GM12891 (cell line): Measurements from ENCODE around the gene WDFY2.

ENCODE experiments used
- POLR2A ChIP-seq: IDR thresholded peaks from 2 replicates; pipeline ENCODE4 v1.6.1; 2011; ENCODE audit warnings: low read depth, low read length, control low read depth
- POLR2AphosphoS5 ChIP-seq: IDR thresholded peaks from 2 replicates; pipeline ENCODE4 v1.6.1; 2011; ENCODE audit warnings: low read depth, low read length, control low read depth
- POU2F2 ChIP-seq: IDR thresholded peaks from 2 replicates; pipeline ENCODE4 v1.6.1; 2011; ENCODE audit warnings: low read depth, mild to moderate bottlenecking, control low read depth, low read length, moderate library complexity
- SPI1 ChIP-seq: IDR thresholded peaks from 2 replicates; pipeline ENCODE4 v1.6.1; 2011; ENCODE audit warnings: low read depth, low read length, control low read depth
- TAF1 ChIP-seq: IDR thresholded peaks from 2 replicates; pipeline ENCODE4 v1.6.1; 2011; ENCODE audit warnings: low read depth, low read length, control low read depth

DNA sequence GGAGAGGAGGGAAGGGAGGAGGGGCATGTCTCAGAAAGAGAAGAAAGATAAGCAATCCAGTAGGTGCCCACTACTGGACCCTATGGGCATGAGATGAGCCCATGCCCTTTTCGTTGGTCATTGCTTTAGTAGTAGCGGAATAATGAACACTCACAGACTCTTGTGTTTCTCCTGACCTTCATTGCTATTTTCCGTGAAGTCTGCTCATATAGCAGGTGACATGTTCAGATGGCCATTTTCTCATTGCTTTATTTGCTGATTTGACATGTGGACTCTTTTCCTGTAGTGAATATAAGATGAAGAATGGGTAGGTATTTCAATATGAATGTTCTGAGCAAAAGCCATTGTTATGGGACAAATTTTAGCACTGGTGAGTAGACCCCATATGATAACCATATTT, 16.4 kb downstream of the WDFY2 start:
- TF ChIP-seq POLR2A: no peak
- no peak for TF ChIP-seq POLR2AphosphoS5
- no peak for TF ChIP-seq TAF1
- TF ChIP-seq SPI1: no peak
- TF ChIP-seq POU2F2: no peak
